Lower leg skin (tissue), 3 donors: ENCODE data around the gene ADARB2.

Experiments used
- CTCF ChIP-seq, 3 donors: fragments of 450-650 bp; IDR thresholded peaks; one replicate each; pipeline ENCODE4 v1.5.1; 2016; ENCODE audit warnings: antibody characterized with exemption in 3 of 3, mild to moderate bottlenecking in 3 of 3, moderate library complexity in 2 of 3
- POLR2A ChIP-seq, 2 donors: fragments of 450-650 bp; IDR thresholded peaks; one replicate each; pipeline ENCODE4 v1.6.1; 2016 to 2017; ENCODE audit warnings: antibody characterized with exemption in 2 of 2, mild to moderate bottlenecking in 1 of 2, moderate library complexity in 1 of 2

GRCh38 chr10:1597370-1598146 is 139.8 kb downstream of the ADARB2 start:
- no peak for TF ChIP-seq POLR2A (IDR thresholded peaks at IDR 0.05)
- TF ChIP-seq CTCF (IDR thresholded peaks at IDR 0.05) = no peak
